BLaER1 (cell line): ENCODE results near the gene THOC5.

Experiments used
- H3K27ac ChIP-seq: shearing (Covaris generic); formaldehyde crosslinking; 2 replicates; pipeline ENCODE4 v1.8.1; 2022
- H3K27me3 ChIP-seq: shearing (Covaris generic); formaldehyde crosslinking; 2 replicates; pipeline ENCODE4 v1.8.1; 2022
- H3K36me3 ChIP-seq: shearing (Covaris generic); formaldehyde crosslinking; 2 replicates; pipeline ENCODE4 v1.8.1; 2022
- H3K4me1 ChIP-seq: shearing (Covaris generic); formaldehyde crosslinking; 2 replicates; pipeline ENCODE4 v1.8.1; 2022
- H3K4me2 ChIP-seq: shearing (Covaris generic); formaldehyde crosslinking; 2 replicates; pipeline ENCODE4 v1.8.1; 2022
- H3K4me3 ChIP-seq: shearing (Covaris generic); formaldehyde crosslinking; 2 replicates; pipeline ENCODE4 v1.8.1; 2022
- H3K9ac ChIP-seq: shearing (Covaris generic); formaldehyde crosslinking; 2 replicates; pipeline ENCODE4 v1.8.1; 2022
- H3K9me3 ChIP-seq: shearing (Covaris generic); formaldehyde crosslinking; 2 replicates; pipeline ENCODE4 v1.8.1; 2022
- H4K20me1 ChIP-seq: shearing (Covaris generic); formaldehyde crosslinking; 2 replicates; pipeline ENCODE4 v1.8.1; 2022
- Cebpa-rat ChIP-seq: shearing (Covaris generic); IDR thresholded peaks from 2 replicates; pipeline ENCODE4 v1.8.1; 2022

Gene THOC5

DNA sequence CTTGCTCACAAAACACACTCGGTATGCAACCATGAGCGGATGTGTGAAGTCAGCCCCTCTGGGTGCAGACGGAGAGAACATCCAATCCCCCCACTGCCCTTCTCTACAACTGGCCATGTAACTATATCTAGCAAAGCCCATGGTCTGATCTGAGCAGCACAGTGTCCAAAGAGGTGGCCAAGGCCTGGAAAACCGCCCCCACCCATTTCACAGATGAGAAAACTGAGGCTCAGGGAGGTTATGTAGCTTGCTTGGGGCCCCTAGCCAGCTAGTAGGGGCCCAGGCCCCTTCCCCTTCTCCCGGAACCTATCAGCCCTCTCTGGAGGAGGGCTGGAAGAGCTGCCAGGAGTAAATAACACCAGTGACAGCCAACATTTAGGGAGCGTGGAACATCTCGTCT is 89.0 kb downstream of the THOC5 start:
- Histone ChIP-seq H3K4me3 (no peak overlapping the region), H4K20me1 (no peaks in the 10 kb centered on the region), H3K36me3 (no peaks in the 10 kb centered on the region), H3K27me3 (no peaks in the 10 kb centered on the region), H3K4me2 (no peak overlapping the region), H3K4me1 (no peaks in the 10 kb centered on the region; the same call in 1 of the 2 replicates), H3K9ac (no peak overlapping the region), H3K9me3 (no peaks in the 10 kb centered on the region), H3K27ac (no peak overlapping the region)
- no peak for TF ChIP-seq Cebpa-rat

- Histone ChIP-seq H3K4me3 (no peak overlapping the region), H3K27me3 (no peaks in the 10 kb centered on the region), H3K27ac (no peak overlapping the region), H3K9ac (no peak overlapping the region), H3K36me3 (no peaks in the 10 kb centered on the region), H3K9me3 (no peaks in the 10 kb centered on the region), H3K4me2 (no peak overlapping the region), H3K4me1 (no peaks in the 10 kb centered on the region), H4K20me1 (no peaks in the 10 kb centered on the region)
- no peak for TF ChIP-seq Cebpa-rat
Observed at GRCh38 chr22:29463629-29464028, 89.9 kb downstream of the THOC5 start.

DNA sequence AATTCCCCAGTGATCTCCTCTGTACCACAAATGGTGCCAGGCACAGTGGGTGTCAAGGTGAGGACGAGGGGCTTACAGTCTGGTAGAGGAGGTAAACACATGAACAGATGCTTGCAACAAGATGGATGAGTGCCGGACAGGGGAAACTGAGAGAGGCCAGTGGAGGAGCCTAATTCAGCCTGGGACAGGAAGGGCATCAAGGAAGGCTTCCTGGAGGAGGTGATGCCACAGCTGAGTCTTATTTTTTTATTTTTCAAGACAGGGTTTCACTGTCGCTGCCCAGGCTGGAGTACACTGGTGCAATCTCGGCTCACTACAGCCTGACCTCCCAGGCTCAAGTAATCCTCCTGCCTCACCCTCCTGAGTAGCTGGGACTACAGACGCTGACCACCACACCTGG is 92.3 kb downstream of the THOC5 start:
- Histone ChIP-seq H3K9ac (no peak overlapping the region), H3K27me3 (no peaks in the 10 kb centered on the region), H3K4me1 (no peaks in the 10 kb centered on the region)

GRCh38 chr22:29459773-29460172 is 93.8 kb downstream of the THOC5 start:
- Histone ChIP-seq H3K9me3 (no peaks in the 10 kb centered on the region), H3K9ac (no peak overlapping the region), H3K4me1 (no peaks in the 10 kb centered on the region), H3K4me2 (no peak overlapping the region), H3K27ac (no peak overlapping the region), H3K36me3 (no peaks in the 10 kb centered on the region), H3K27me3 (no peaks in the 10 kb centered on the region), H4K20me1 (no peaks in the 10 kb centered on the region), H3K4me3 (no peak overlapping the region)
- TF ChIP-seq Cebpa-rat, result no peak

More for the DNA sequence above, 92.3 kb downstream of the THOC5 start:
- H4K20me1 ChIP-seq, result no peaks in the 10 kb centered on the region
- no peak overlapping the region for H3K27ac ChIP-seq
- H3K9me3 ChIP-seq, result no peaks in the 10 kb centered on the region
- TF ChIP-seq Cebpa-rat, result no peak
- no peak overlapping the region for H3K4me2 ChIP-seq
- H3K36me3 ChIP-seq, result no peaks in the 10 kb centered on the region
- H3K4me3 ChIP-seq, result no peak overlapping the region

GRCh38 chr22:29458551-29458950 is 95.0 kb downstream of the THOC5 start:
- Histone ChIP-seq H3K4me2 (no peak overlapping the region), H3K27me3 (no peaks in the 10 kb centered on the region), H3K9me3 (no peaks in the 10 kb centered on the region), H3K4me3 (no peak overlapping the region), H3K4me1 (no peaks in the 10 kb centered on the region), H4K20me1 (no peaks in the 10 kb centered on the region), H3K9ac (no peak overlapping the region), H3K27ac (no peak overlapping the region), H3K36me3 (no peaks in the 10 kb centered on the region)
- TF ChIP-seq Cebpa-rat, result peak; percentile 68; the same call in 1 of the 2 replicates

DNA sequence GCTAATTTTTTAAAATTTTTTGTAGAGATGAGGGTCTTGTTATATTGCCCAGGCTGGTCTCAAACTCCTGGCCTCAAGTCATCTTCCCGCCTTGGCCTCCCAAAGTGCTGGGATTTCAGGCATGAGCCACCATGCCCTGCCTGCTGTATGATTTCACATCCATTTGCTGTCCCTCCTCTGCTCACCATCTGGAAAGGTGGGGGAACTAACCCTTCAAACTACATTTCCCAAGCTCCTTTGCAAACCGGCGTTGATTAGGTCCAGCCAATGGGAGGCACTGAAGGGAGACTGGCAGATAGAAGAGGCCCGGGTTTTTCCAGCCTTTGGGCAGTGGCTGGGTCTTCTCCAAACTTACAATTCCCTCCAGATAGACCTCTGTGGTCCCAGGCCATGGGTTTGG is 95.8 kb downstream of the THOC5 start:
- TF ChIP-seq Cebpa-rat, result no peak
- H3K36me3 ChIP-seq, result no peaks in the 10 kb centered on the region
- H3K9me3 ChIP-seq, result no peaks in the 10 kb centered on the region
- H3K27me3 ChIP-seq, result no peaks in the 10 kb centered on the region
- H3K9ac ChIP-seq, result no peak overlapping the region
- H4K20me1 ChIP-seq, result no peaks in the 10 kb centered on the region
- H3K4me3 ChIP-seq, result no peak overlapping the region
- no peak overlapping the region for H3K4me2 ChIP-seq
- H3K4me1 ChIP-seq, result no peaks in the 10 kb centered on the region
- H3K27ac ChIP-seq, result no peak overlapping the region

GRCh38 chr22:29456211-29456671 is 97.3 kb downstream of the THOC5 start:
- Histone ChIP-seq H3K9me3 (no peaks in the 10 kb centered on the region), H3K27ac (no peak overlapping the region), H3K9ac (no peak overlapping the region), H3K4me3 (no peak overlapping the region), H3K36me3 (no peaks in the 10 kb centered on the region), H3K4me2 (no peak overlapping the region), H3K4me1 (no peaks in the 10 kb centered on the region), H4K20me1 (no peaks in the 10 kb centered on the region), H3K27me3 (no peaks in the 10 kb centered on the region)
- TF ChIP-seq Cebpa-rat, result no peak
